Stimulated activated CD8-positive, alpha-beta memory T cell treated with anti-CD3 and anti-CD28 coated beads, Interleukin-7, amount 100 ng/mL, for 1 hour (primary cell): ENCODE data around the gene DDIAS.
"Not testable (repeated sequence)": the region's sequence is repeated elsewhere in the genome, so short reads cannot be mapped to it uniquely, and the experiment has no call there.

Experiments
- DNase-seq, 2 donors: peaks; one replicate each; pipeline ENCODE4 v3.0.0-alpha.2; 2020; ENCODE audit warnings: low read depth in 2 of 2

The DDIAS gene

GRCh38 chr11:82889133-82890001 lies 12.2 kb upstream of the DDIAS start:
- DNase-seq = no peak

- no peak for DNase-seq
Measured at GRCh38 chr11:82890002-82890341, 11.6 kb upstream of the DDIAS start.

GRCh38 chr11:82890936-82891335 lies 10.6 kb upstream of the DDIAS start:
- DNase-seq = no peak

- DNase-seq = no peak
Measured at GRCh38 chr11:82892611-82893169, 8.8 kb upstream of the DDIAS start.

GRCh38 chr11:82895437-82896091 lies 6.0 kb upstream of the DDIAS start:
- DNase-seq = no peak

GRCh38 chr11:82896183-82896582 lies 5.4 kb upstream of the DDIAS start:
- DNase-seq = no peak

- DNase-seq = no peak
Measured at GRCh38 chr11:82898241-82898640, 3.3 kb upstream of the DDIAS start.

GRCh38 chr11:82899186-82899820 lies 2.2 kb upstream of the DDIAS start:
- DNase-seq = no peak

- no peak for DNase-seq
Measured at GRCh38 chr11:82899957-82900276, 1.6 kb upstream of the DDIAS start.

- DNase-seq = peak; percentile 80 to 83
Measured at GRCh38 chr11:82900277-82901164, 1.0 kb upstream of the DDIAS start, which contains the start of gene PRCP. Gene PRCP, minus strand, starts transcription at chr11:82900430. Its CDS starts 28 bp downstream, at chr11:82900402.

- DNase-seq = no peak
Measured at GRCh38 chr11:82901922-82902485, 468 bp downstream of the DDIAS start.

- DNase-seq = no peak
Measured at GRCh38 chr11:82902880-82903279, 1.3 kb downstream of the DDIAS start.

GRCh38 chr11:82903843-82904586 lies 2.5 kb downstream of the DDIAS start:
- DNase-seq = no peak

- DNase-seq = no peak
Measured at GRCh38 chr11:82906236-82906635, 4.7 kb downstream of the DDIAS start.

GRCh38 chr11:82906931-82907330 lies 5.4 kb downstream of the DDIAS start:
- no peak for DNase-seq

- DNase-seq = no peak
Measured at GRCh38 chr11:82907371-82907770, 5.8 kb downstream of the DDIAS start.

GRCh38 chr11:82908311-82908710 lies 6.8 kb downstream of the DDIAS start:
- no peak for DNase-seq

GRCh38 chr11:82909015-82909640 lies 7.6 kb downstream of the DDIAS start:
- no peak for DNase-seq

- DNase-seq = not testable (repeated sequence)
Measured at GRCh38 chr11:82919786-82920185, 18.2 kb downstream of the DDIAS start.

- DNase-seq = not testable (repeated sequence)
Measured at GRCh38 chr11:82920227-82920626, 18.7 kb downstream of the DDIAS start.
